ENCODE results near the gene FPGT. TPM values are rescaled to one million over a fixed set of nuclear protein-coding genes. Genes with fewer than 3 reads are reported as not detected.
"Not testable (repeated sequence)": the region's sequence is repeated elsewhere in the genome, so short reads cannot be mapped to it uniquely, and the experiment has no call there.

FPGT gene
- total RNA-seq, 1 donor, result 32.1 TPM

GRCh38 chr1:74247881-74248528, 50.0 kb downstream of the FPGT start:
- DNase-seq (ENCODE audit: low read depth), result no peak
- no peak for TF ChIP-seq CTCF (IDR thresholded peaks at IDR 0.05; ENCODE audit: insufficient read depth, low read length)
- H3K4me3 ChIP-seq (ENCODE audit: low read depth, low read length), result no peak overlapping the region

- not testable (repeated sequence) for H3K4me3 ChIP-seq (ENCODE audit: low read depth, low read length); DNase-seq (ENCODE audit: low read depth)
Observed at GRCh38 chr1:74253243-74253824, 55.3 kb downstream of the FPGT start.

Other genes with a start within 250 kb of the FPGT start
- gene LRRIQ3, start 66 bp upstream of the FPGT start, total RNA-seq (ENCODE audit: low replicate concordance), result 1.3 and 1.4 TPM in 2 replicates
- 1.6 TPM in 1 of 2 replicates, not detected in the other for gene TNNI3K, start 37.1 kb downstream of the FPGT start, total RNA-seq (ENCODE audit: low replicate concordance)